G401 (cell line): ENCODE results near the gene PWWP2B. TPM values are rescaled to one million over a fixed set of nuclear protein-coding genes. Genes with fewer than 3 reads are reported as not detected.

ENCODE experiments used
- DNase-seq: peaks from one replicate; pipeline ENCODE4 v3.0.0-alpha.2; 2015; ENCODE audit warnings: low spot score
- in situ Hi-C: cut with HindIII; loops from 2 replicates; pipeline ENCODE4 v1.10.0; 2016; ENCODE audit warnings: low sequenced_read_pairs, mixed read lengths
- total RNA-seq: library from RNA; depleted of rRNA; stranded (reverse); fragments of >200 nt; shearing (Covaris generic); gene quantifications from 2 replicates; pipeline ENCODE4 v1.2.3, GENCODE V29; 2014

PWWP2B gene
- total RNA-seq, 1 experiment from 2014 or later = 24.5 TPM

DNA sequence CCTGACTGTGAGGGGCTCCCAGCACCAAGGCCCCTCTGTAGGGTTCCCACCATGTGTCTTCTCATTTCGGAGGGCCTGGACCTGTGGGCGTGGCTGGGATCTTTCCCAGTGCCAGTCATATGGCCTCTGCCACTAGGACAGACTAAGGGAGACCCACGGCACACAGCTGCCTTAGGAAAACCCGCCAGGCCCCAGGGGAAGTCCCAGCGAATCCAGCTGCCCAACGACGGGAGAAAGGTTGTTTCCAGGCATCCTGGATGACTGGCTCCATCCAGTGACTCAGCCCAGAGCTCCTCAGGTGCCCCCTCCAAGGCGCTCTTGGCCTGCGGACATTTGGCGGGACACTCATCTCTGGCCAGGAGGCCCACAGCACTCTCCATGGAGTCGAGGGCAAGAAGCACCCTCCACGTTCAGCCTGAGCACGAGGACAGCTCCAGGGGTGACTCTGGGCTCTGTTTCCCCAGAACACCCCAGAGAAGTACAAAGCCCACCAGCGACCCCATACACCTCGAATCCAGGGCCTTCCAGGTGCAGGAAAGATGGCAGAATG, 39.9 kb downstream of the PWWP2B start:
- no peak for DNase-seq
- in situ Hi-C loops = no loop called here

- in situ Hi-C loops = no loop called here
- DNase-seq = no peak
Observed at GRCh38 chr10:132437541-132437950, 40.5 kb downstream of the PWWP2B start.

DNA sequence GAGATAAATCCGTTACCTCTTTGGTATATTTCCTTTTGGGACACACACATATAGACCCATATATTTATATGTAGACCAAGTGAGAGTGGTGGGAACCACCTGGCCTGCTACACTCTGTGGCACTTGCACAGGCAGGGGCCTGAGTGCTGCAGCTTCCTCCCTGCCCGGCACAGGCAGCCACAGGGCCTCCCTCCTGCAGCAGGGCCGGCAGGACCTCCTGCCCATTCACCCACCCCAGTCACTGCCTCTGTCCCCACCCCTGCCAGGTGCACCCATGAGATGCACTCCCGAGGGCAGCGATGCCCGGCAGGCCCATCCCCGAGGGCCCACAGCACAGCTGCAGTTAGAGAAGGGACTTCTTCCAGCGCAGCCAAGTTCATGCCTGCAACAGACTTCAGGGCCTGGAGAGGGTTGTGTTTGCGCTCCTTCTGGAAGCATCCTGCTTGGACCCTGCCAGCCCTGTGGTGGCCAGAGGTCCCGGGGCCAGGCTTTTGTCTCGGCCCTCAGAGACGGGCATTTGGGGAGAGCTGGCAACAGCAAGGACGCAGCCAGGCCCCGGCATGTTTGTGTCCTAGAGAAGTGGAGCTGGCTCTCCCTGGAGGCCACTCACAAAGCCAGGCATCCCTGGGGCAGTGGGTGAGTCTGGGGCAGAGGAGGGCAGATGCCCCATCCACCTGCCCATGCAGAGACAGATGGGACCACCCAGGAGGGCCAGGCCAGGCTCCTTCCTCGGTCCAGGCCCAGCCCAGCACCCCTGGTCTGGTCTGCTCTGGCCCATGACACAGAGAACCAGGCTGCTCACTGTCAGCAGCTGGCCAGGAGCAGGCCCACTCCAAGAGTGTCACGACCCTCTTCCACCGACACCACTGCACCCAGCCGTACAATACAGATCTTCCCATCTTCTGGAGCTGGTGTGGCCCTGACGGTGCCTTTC, 41.4 kb downstream of the PWWP2B start:
- no peak for DNase-seq
- in situ Hi-C loops = no loop called here

DNA sequence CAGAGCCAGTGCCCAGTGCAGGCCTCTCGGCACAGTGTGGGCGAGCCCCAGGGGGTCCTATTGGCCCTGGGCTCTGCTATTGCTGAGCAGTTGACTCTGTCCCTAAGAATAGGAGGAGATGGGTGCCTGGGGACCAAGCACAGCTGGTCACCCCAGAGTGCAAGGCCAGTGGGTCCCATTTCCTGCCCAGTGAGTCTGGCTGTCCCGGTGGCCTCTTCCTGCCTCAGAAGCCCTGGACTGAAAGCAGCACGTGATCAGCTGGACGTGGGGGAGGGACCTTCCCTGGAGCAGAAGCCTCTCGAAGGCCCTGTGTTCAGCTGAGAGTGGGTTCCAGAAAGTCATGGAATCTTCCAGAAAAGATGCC, 42.0 kb downstream of the PWWP2B start:
- in situ Hi-C loops = no loop called here

DNA sequence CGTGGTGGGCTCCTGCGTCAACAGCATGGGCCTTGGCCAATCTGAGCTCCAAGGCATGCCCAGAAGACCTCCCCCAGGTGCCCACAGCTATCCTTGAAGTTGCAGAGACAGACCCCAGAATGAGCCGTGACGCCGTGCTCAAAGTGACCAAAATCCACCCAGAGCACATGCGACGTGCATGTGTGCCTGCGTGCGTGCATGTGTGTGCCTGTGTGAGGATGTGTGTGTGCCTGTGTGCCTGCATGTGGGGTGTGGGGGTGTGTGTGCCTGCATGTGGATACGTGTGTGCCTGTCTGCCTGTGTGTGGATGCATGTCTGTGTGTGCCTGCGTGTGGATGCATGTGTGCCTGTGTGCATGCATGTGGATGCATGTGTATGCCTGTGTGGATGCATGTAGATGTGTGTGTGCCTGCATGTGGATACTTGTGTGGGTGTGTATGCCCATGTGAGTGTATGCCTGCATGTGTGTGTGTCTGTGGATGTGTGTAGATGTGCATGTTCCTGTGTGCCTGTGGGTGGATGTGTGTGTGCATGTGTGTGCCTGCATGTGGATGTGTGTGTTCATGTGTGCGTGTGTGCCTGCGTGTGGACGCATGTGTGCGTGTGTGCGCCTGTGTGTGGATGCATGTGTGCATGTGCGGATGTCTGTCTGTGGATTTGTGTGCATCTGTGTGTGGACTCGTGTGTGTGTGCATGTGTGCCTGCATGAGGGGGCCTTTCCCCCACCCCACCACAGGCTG, 42.6 kb downstream of the PWWP2B start:
- in situ Hi-C loops = no loop called here
- DNase-seq = no peak

More for the DNA sequence above, 42.0 kb downstream of the PWWP2B start:
- no peak for DNase-seq

DNA sequence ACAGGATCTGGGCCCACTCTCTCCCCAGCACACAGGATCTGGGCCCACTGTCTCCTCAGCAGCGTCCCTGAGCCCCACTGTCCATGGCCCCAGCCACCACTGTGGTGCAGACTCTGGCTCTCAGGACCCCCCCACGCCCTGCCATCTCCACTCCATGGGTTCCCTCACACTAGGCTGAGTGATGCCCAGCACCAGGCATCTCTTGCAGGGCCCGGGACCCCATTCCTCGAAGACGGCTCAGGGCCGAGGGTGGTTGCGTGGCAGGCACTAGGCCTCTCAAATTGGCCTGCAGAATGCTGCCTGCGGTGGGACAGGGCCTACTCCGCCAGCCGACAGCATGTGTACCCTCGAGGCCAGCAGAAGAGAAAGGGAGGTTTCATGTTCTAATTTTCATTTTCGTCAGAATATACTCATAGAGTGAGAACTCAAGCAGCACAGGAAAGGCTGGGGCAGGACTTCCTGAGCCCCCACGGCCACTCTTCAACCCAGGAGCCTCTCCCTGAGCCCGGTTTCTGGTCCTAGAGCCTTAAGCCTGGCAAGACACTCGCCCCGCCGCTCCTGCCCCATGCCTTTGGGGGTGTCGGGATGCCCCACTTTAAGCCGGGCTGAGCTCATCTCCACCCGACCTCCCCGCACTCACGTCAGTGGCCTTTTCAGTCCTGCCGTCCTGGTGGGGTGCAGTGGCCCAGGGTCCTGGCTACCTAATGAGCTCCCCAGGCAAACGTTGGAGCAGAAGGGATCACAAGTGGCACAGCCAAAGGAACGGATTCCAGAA, 44.0 kb downstream of the PWWP2B start:
- no peak for DNase-seq
- in situ Hi-C loops = no loop called here

GRCh38 chr10:132441818-132442524, 45.0 kb downstream of the PWWP2B start:
- in situ Hi-C loops = no loop called here
- no peak for DNase-seq

DNA sequence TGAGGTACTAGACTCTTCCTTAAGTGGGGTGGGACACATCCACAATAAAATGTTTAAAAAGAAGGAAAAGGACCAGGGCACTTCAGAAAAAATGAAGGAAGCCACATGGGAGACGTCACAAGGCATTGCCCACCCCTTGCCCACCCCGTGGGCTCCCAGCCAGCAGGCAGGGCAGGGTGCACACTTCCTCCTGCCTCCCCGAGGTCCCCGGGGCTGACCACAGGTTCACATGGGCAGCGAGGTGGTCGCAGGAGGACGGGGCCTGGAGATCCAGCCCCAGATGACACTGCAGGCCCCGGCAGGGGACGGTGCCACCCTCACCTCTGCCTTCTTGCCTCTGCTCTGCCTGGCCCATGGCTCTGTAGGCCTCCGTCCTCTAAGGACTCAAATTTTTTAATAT, 45.6 kb downstream of the PWWP2B start:
- in situ Hi-C loops = no loop called here
- no peak for DNase-seq

DNA sequence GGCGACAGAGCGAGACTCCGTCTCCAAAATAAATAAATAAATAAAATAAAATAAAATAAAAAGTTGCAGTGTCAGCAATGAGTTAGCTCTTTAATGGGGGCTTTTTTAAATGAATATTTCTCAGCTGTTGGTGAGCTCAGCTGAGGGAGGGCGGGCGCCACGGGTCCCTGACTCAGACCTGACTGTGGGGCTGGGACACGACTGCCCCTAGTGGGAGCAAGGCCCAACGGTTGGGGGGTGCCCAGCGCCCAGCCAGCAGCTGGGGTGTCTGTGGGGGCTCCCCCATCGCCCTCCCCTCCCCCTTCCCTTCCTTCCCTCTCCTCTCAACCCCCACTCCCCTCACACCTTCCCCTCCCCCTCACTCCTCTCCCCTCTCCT, 46.6 kb downstream of the PWWP2B start:
- in situ Hi-C loops = no loop called here
- DNase-seq = no peak

- no peak for DNase-seq
- in situ Hi-C loops = no loop called here
Observed at GRCh38 chr10:132443983-132444876, 47.2 kb downstream of the PWWP2B start.

GRCh38 chr10:132444877-132445351, 47.9 kb downstream of the PWWP2B start:
- in situ Hi-C loops = no loop called here

GRCh38 chr10:132445516-132446194, 48.7 kb downstream of the PWWP2B start:
- in situ Hi-C loops = no loop called here
- DNase-seq = no peak

More at GRCh38 chr10:132444877-132445351, 47.9 kb downstream of the PWWP2B start:
- no peak for DNase-seq

GRCh38 chr10:132446195-132446581, 49.2 kb downstream of the PWWP2B start:
- in situ Hi-C loops = no loop called here

DNA sequence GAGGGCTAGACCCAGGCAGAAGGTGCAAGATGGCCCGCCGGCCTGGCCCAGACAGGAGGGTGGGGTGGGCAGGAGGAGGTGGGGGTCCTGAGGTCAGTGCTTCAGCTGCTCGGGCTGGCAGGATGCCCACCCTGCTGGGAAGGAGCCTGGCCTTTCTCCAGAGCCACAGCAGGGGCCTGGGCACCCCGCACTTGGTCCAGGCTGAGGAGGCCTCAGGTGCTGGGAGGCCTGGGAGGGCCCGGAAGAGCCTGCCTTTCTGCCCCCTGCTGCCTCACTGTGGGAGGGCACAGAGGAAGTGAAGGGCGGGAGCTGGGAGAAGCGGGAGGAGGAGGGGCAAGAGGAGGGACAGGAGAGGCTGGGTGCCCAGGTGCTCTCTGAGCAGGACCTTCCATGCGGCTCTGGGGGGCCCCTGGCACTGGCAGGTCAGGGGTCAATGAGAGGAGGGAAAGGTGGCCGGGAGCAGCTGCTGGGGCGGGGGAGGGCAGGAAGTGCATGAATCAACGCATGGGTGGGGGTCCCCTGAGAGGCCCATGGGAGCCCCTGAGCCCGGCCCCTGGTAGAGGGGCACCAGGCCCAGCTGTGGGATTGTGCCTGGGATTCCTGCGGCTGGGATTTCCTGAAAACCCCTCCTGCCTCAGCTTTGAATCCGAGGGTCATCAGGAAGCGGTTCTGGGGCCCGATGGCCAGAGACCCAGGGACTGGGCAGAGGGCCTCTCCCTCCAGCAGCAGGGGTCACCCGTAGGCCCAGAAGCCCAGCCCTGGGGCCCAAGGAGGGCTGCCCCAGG, 49.9 kb downstream of the PWWP2B start:
- in situ Hi-C loops = no loop called here
- DNase-seq = no peak

More at GRCh38 chr10:132446195-132446581, 49.2 kb downstream of the PWWP2B start:
- no peak for DNase-seq

DNA sequence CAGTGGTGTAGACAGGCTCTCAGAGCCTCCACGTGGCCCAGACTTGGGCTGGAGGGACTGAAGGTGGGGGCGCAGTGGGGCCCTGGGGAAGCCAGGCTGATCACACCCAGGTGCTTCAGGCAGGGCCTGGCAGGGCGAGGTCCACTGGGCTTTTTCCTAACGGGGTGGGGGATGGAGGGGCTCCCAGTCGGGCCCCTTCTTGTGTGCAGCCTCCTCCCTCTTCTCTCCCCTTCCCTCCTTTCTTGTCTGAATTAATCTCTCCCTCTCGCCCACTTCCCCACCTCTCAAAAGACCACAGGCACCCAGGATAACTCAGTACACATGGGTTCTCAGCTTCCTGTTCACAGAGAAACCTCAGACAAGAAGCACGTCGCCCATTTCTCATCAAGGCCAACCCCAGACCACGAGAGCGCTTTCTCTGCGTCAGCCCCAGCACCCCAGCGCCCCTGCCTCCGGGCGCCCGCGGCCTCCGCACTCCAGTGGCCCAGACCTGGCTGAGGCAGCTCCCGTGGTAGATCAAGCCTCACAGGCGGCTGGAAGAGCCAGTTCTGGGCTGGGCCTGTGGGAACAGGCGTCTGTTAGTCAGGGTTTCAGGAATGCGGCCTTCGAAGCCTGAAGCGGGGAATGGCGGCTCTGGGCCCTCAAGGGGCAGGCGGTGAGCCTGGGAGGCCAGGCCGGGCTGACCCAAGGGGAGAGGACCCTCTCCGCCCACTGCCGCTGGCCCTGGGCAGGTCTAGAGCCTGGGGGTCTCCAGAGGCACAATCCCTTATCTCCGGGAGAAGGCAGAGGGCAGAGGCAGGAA, 50.6 kb downstream of the PWWP2B start:
- DNase-seq = no peak
- in situ Hi-C loops = no loop called here

DNA sequence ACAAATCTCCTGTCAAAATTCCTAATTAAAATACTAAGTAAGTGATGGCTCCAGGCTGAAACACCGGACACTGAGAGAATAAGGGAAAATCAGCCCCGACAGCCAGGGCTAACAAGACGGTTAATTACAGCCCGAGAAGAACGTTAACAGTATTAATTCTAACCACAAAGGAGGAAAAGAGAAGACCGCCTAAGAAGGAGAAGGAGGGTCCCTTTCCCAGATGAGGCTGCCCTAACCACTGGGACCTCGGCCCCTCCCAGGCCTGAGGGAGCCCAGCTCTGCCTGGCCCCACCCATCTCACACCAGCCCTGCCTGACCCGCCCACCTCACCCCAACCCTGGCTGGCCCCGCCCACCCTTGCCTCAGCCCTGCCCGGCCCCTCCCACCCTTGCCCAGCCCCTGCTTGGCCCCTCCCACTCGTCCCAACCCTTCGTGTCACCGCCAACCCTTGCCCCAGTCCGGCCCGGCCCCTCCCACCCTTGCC, 51.3 kb downstream of the PWWP2B start:
- in situ Hi-C loops = no loop called here
- no peak for DNase-seq
